OCI-M1 (cell line): ENCODE data around the gene PANK4.
"Not testable (repeated sequence)": the region's sequence is repeated elsewhere in the genome, so short reads cannot be mapped to it uniquely, and the experiment has no call there.

Source experiments
- DNase-seq: peaks from one replicate; lab custom pipeline; 2025; lab: John Stamatoyannopoulos, UW

Gene PANK4

GRCh38 chr1:2525920-2526823 is at the start of gene PANK4:
Gene PANK4 (minus strand): TSS chr1:2526596. CDS start chr1:2526587, 9 bp downstream.
- peak; percentile 94 for DNase-seq

- no peak for DNase-seq
Observed at GRCh38 chr1:2574350-2574749, 48.0 kb upstream of the PANK4 start.

GRCh38 chr1:2573250-2573920 is 47.0 kb upstream of the PANK4 start:
- no peak for DNase-seq

- DNase-seq = no peak
Observed at GRCh38 chr1:2571348-2571747, 45.0 kb upstream of the PANK4 start.

- no peak for DNase-seq
Observed at GRCh38 chr1:2570332-2570731, 43.9 kb upstream of the PANK4 start.

GRCh38 chr1:2569703-2570102 is 43.3 kb upstream of the PANK4 start:
- not testable (repeated sequence) for DNase-seq

GRCh38 chr1:2569060-2569459 is 42.7 kb upstream of the PANK4 start:
- no peak for DNase-seq

GRCh38 chr1:2568187-2568816 is 41.9 kb upstream of the PANK4 start:
- DNase-seq = not testable (repeated sequence)

GRCh38 chr1:2567083-2567679 is 40.8 kb upstream of the PANK4 start:
- no peak for DNase-seq

- no peak for DNase-seq
Observed at GRCh38 chr1:2566101-2567045, 40.0 kb upstream of the PANK4 start.

GRCh38 chr1:2564815-2565374 is 38.5 kb upstream of the PANK4 start:
- no peak for DNase-seq

- no peak for DNase-seq
Observed at GRCh38 chr1:2564006-2564814, 37.8 kb upstream of the PANK4 start.

- no peak for DNase-seq
Observed at GRCh38 chr1:2563205-2563604, 36.8 kb upstream of the PANK4 start.

GRCh38 chr1:2561898-2562895 is 35.8 kb upstream of the PANK4 start:
- DNase-seq = peak; percentile 28

- DNase-seq = no peak
Observed at GRCh38 chr1:2561446-2561845, 35.0 kb upstream of the PANK4 start.

GRCh38 chr1:2560299-2561073 is 34.1 kb upstream of the PANK4 start:
- no peak for DNase-seq

GRCh38 chr1:2559509-2560298 is 33.3 kb upstream of the PANK4 start:
- no peak for DNase-seq
